Measurements from ENCODE around the gene NFIC. TPM values are rescaled to one million over a fixed set of nuclear protein-coding genes. Genes with fewer than 3 reads are reported as not detected.

Gene NFIC
- total RNA-seq, 1 experiment from 2014 or later = 8.0 TPM

DNA sequence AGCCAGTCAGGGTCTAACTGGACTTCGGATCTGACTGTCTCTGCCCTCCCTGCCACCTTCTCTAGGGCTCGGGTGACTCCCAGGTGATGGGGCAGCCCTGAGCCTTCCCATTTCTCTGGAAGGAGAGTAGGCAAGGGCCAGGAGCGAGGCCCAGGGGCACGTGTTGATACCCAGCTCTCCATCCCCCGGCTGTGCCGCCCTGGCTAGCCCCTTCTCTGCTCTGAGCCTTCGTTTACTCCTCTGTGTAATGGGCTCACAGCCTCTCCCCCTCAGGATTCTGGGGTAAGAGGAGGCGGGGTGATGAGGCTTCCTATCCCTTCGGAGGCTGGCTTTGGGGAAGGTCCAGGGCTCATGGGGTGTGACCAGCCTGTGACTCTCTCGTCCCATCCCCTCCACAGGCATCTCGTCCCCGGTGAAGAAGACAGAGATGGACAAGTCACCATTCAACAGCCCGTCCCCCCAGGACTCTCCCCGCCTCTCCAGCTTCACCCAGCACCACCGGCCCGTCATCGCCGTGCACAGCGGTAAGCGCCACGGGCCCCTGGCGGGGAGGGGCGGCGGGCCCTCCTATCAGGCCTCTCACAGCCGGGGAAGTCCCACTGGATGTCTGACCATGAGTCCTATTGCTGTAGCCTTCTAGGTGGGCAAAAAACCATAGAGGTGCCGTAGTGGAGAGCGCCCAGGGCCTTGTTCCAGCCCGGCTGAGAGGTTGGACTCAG lies 82.4 kb downstream of the NFIC start:
- peaks cover 8 to 10% of the 10 kb centered on the region in 2 experiments for H3K4me1 Mint-ChIP-seq
- no peaks in the 10 kb centered on the region for H3K36me3 Mint-ChIP-seq (ENCODE audit: insufficient read depth in 1 of 3, low read depth in 3 of 3)
- no peak overlapping the region for H3T11ph ChIP-seq (ENCODE audit: low read length)
- H3K9me3 Mint-ChIP-seq = no peaks in the 10 kb centered on the region
- no peak overlapping the region for H3K18ac ChIP-seq (ENCODE audit: insufficient read length, low read depth, low read length)
- H3K23me2 ChIP-seq (ENCODE audit: insufficient read length, low read depth, low read length, poor library complexity, severe bottlenecking) = no peaks in the 10 kb centered on the region
- H3K27ac Mint-ChIP-seq = no peak overlapping the region
- H4K5ac ChIP-seq (ENCODE audit: insufficient read length, low read depth, low read length) = no peak overlapping the region
- no peak overlapping the region for H2BK5ac ChIP-seq (ENCODE audit: insufficient read length, low read length)
- no peaks in the 10 kb centered on the region; the same call in 1 of the 2 replicates for H3K27me3 Mint-ChIP-seq (ENCODE audit: low read depth)
- no peak overlapping the region for H4K91ac ChIP-seq (ENCODE audit: insufficient read length, low read depth, low read length)
- H3K4me3 Mint-ChIP-seq = no peak overlapping the region
- no CpG with 5 or more reads among the region's 28 CpGs for WGBS (ENCODE audit: extremely low coverage, insufficient read length, low lambda C conversion rate)
- no peak overlapping the region for H3K14ac ChIP-seq (ENCODE audit: insufficient read depth, low read length)
- H3K79me1 ChIP-seq (ENCODE audit: insufficient read depth, low read depth, low read length, poor library complexity, severe bottlenecking) = no peaks in the 10 kb centered on the region
- H3K56ac ChIP-seq (ENCODE audit: insufficient read length, low read depth, low read length) = no peak overlapping the region
- H2BK20ac ChIP-seq (ENCODE audit: low read depth, low read length, poor library complexity, severe bottlenecking) = no peak overlapping the region
- H3K9ac ChIP-seq (ENCODE audit: extremely low read depth, insufficient read length, low read length) = no peak overlapping the region
- H2BK15ac ChIP-seq (ENCODE audit: low read depth, low read length) = no peak overlapping the region
- no peaks in the 10 kb centered on the region for H4K20me1 ChIP-seq (ENCODE audit: control insufficient read depth, insufficient read depth, insufficient read length)
- H3K9me3 ChIP-seq (ENCODE audit: control insufficient read depth, low read depth, low read length) = no peaks in the 10 kb centered on the region
- no peak overlapping the region for H4K8ac ChIP-seq (replicated peaks; ENCODE audit: insufficient read length, low read depth, low read length)
- no peak overlapping the region for H2BK12ac ChIP-seq (ENCODE audit: insufficient read length, low read depth, low read length)
- H3K23ac ChIP-seq (ENCODE audit: insufficient read length, low read depth, low read length) = no peak overlapping the region
- no peak overlapping the region for H3K27ac ChIP-seq (ENCODE audit: insufficient read length, low read depth, low read length)
- H2BK120ac ChIP-seq (ENCODE audit: low read depth, low read length, poor library complexity, severe bottlenecking) = no peak overlapping the region
- no peaks in the 10 kb centered on the region; the same call in 1 of the 2 replicates for H3K4me1 ChIP-seq (ENCODE audit: insufficient read depth, low read length)
- H3K79me2 ChIP-seq (ENCODE audit: insufficient read depth, low read length) = no peaks in the 10 kb centered on the region
- DNase-seq = no peak
- TF ChIP-seq, protein P1, sequence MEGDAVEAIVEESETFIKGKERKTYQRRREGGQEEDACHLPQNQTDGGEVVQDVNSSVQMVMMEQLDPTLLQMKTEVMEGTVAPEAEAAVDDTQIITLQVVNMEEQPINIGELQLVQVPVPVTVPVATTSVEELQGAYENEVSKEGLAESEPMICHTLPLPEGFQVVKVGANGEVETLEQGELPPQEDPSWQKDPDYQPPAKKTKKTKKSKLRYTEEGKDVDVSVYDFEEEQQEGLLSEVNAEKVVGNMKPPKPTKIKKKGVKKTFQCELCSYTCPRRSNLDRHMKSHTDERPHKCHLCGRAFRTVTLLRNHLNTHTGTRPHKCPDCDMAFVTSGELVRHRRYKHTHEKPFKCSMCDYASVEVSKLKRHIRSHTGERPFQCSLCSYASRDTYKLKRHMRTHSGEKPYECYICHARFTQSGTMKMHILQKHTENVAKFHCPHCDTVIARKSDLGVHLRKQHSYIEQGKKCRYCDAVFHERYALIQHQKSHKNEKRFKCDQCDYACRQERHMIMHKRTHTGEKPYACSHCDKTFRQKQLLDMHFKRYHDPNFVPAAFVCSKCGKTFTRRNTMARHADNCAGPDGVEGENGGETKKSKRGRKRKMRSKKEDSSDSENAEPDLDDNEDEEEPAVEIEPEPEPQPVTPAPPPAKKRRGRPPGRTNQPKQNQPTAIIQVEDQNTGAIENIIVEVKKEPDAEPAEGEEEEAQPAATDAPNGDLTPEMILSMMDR (conservative IDR thresholded peaks at IDR 0.05) = no peak
- H3K4me2 ChIP-seq (ENCODE audit: insufficient read depth, insufficient read length, low read length) = no peak overlapping the region
- no peak overlapping the region for H2AFZ ChIP-seq (ENCODE audit: low read length)
- H2AK5ac ChIP-seq (ENCODE audit: insufficient read length, low read length) = no peak overlapping the region
- no peaks in the 10 kb centered on the region for H3K27me3 ChIP-seq (ENCODE audit: insufficient read depth, low read length)
- H3K4ac ChIP-seq (ENCODE audit: low read depth, low read length) = no peak overlapping the region
